ENCODE data around the gene UBA52.

GRCh38 chr19:18611327-18612050, 39.8 kb downstream of the UBA52 start:
- no peak for TF ChIP-seq POLR2A (IDR thresholded peaks at IDR 0.05)
- no peak for TF ChIP-seq CTCF (IDR thresholded peaks at IDR 0.05)
